C4-2B (cell line): Measurements from ENCODE around the gene ZNF609.

Experiments
- H3K27ac ChIP-seq: fragments of 450-650 bp; 2 replicates; pipeline ENCODE4 v1.5.1; 2017
- ZFX ChIP-seq: fragments of 450-650 bp; IDR thresholded peaks from 2 replicates; pipeline ENCODE4 v1.6.1; 2017
- TF ChIP-seq, protein P1 (sequence below): fragments of 450-650 bp; conservative IDR thresholded peaks from 2 replicates; pipeline ENCODE4 v1.5.1; 2017; ENCODE audit warnings: mild to moderate bottlenecking

The ZNF609 gene

DNA sequence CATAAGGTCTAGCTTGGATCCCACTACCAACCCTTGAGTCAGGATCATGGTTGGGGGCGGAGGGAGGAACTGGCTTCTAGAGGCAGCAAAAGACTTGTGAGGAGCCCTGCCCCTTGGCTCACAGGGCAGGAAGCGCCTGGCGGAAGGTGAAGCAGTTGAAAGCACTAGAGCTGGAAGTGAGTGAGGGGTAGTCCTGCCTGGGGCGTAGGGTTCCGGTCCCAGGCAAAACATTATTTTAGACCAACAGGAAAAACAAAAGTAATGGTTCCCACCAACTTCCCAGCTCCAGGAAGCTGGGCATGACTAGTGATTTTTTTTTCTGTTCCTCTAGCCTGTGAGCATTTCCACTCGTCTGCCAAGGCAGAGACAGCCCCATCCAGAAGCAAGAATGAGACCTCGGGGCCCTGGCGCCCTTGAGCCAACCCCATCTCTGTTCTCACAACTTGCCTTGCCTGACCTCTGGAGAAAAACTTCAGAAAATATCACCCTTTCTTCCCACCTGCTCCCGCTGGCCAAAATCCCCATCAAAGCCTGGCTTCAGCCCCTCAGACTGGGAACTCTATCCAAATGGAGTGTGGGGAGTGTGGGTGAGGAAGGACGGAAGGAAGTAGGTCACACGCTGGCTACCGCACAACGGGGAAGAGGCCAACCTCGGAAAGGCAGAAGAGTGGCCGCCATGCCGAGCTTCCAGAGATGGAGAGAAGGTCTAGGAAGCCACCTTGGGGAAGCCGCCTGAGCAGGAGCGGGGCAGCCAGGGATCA, 257.5 kb downstream of the ZNF609 start:
- TF ChIP-seq, protein P1, sequence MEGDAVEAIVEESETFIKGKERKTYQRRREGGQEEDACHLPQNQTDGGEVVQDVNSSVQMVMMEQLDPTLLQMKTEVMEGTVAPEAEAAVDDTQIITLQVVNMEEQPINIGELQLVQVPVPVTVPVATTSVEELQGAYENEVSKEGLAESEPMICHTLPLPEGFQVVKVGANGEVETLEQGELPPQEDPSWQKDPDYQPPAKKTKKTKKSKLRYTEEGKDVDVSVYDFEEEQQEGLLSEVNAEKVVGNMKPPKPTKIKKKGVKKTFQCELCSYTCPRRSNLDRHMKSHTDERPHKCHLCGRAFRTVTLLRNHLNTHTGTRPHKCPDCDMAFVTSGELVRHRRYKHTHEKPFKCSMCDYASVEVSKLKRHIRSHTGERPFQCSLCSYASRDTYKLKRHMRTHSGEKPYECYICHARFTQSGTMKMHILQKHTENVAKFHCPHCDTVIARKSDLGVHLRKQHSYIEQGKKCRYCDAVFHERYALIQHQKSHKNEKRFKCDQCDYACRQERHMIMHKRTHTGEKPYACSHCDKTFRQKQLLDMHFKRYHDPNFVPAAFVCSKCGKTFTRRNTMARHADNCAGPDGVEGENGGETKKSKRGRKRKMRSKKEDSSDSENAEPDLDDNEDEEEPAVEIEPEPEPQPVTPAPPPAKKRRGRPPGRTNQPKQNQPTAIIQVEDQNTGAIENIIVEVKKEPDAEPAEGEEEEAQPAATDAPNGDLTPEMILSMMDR = no peak
- TF ChIP-seq ZFX = no peak
- no peak overlapping the region for H3K27ac ChIP-seq

- H3K27ac ChIP-seq = no peak overlapping the region
- no peak for TF ChIP-seq ZFX
- TF ChIP-seq, protein P1 = no peak
These were observed 259.8 kb downstream of the ZNF609 start for GRCh38 chr15:64720188-64720587.

GRCh38 chr15:64730151-64730550, 269.8 kb downstream of the ZNF609 start:
- TF ChIP-seq, protein P1 = no peak
- H3K27ac ChIP-seq = no peak overlapping the region

- H3K27ac ChIP-seq = no peak overlapping the region
These were observed 270.8 kb downstream of the ZNF609 start for GRCh38 chr15:64731012-64731804.

DNA sequence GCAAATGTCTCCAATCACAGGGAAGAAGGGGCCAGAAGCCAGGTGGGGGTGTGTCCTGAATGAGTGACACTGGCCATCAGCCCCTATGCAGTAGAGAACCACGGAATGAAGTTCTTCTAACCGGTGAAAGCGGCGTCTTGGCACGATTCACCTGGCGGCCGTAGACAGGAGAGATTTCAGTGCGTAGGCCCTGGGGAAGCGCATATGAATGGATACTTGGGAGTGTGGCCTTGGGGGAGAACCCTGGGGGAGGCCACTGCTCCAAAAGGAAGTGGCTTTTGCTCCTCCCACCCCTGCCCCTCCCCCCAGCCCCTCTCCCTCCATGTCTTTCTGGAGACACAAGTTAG, 271.4 kb downstream of the ZNF609 start:
- TF ChIP-seq ZFX = no peak
- TF ChIP-seq, protein P1 = no peak
- H3K27ac ChIP-seq = no peak overlapping the region

More at GRCh38 chr15:64731012-64731804, 270.8 kb downstream of the ZNF609 start:
- TF ChIP-seq ZFX = no peak
- TF ChIP-seq, protein P1 = peak; percentile 95

GRCh38 chr15:64732156-64732860, 271.9 kb downstream of the ZNF609 start:
- no peak for TF ChIP-seq ZFX
- TF ChIP-seq, protein P1 = no peak
- H3K27ac ChIP-seq = peak overlapping the region; percentile 5; the same call in 1 of the 2 replicates
